NCI-H82 (cell line): Measurements from ENCODE around the gene DYNLT5.
A peak's percentile ranks its signal among the peaks of the same experiment; 100 is the strongest.
"Not testable (repeated sequence)": the region's sequence is repeated elsewhere in the genome, so short reads cannot be mapped to it uniquely, and the experiment has no call there.

Experiments used
- DNase-seq: peaks from one replicate; lab custom pipeline; 2025; lab: John Stamatoyannopoulos, UW

The DYNLT5 gene

GRCh38 chr1:66750577-66750976 lies 1.7 kb upstream of the DYNLT5 start:
- no peak for DNase-seq

GRCh38 chr1:66751160-66751559 lies 1.1 kb upstream of the DYNLT5 start:
- no peak for DNase-seq

GRCh38 chr1:66752671-66753371 lies 562 bp downstream of the DYNLT5 start:
- DNase-seq, result no peak

GRCh38 chr1:66757722-66758240 lies 5.5 kb downstream of the DYNLT5 start:
- no peak for DNase-seq

- DNase-seq, result peak; percentile 65
Observed at GRCh38 chr1:66758241-66758755, 6.0 kb downstream of the DYNLT5 start.

GRCh38 chr1:66760506-66760905 lies 8.2 kb downstream of the DYNLT5 start:
- no peak for DNase-seq

- no peak for DNase-seq
Observed at GRCh38 chr1:66761221-66761620, 9.0 kb downstream of the DYNLT5 start.

- DNase-seq, result peak; percentile 74
Observed at GRCh38 chr1:66764994-66765578, 12.8 kb downstream of the DYNLT5 start.

GRCh38 chr1:66767626-66768025 lies 15.4 kb downstream of the DYNLT5 start:
- DNase-seq, result no peak

GRCh38 chr1:66768965-66769364 lies 16.7 kb downstream of the DYNLT5 start:
- no peak for DNase-seq

GRCh38 chr1:66769512-66770229 lies 17.4 kb downstream of the DYNLT5 start:
- DNase-seq, result no peak

- DNase-seq, result no peak
Observed at GRCh38 chr1:66770240-66770639, 18.0 kb downstream of the DYNLT5 start.

GRCh38 chr1:66770694-66771093 lies 18.4 kb downstream of the DYNLT5 start:
- DNase-seq, result no peak

GRCh38 chr1:66773227-66773626 lies 21.0 kb downstream of the DYNLT5 start:
- DNase-seq, result peak; percentile 8

- DNase-seq, result no peak
Observed at GRCh38 chr1:66774438-66774837, 22.2 kb downstream of the DYNLT5 start.

GRCh38 chr1:66775646-66776045 lies 23.4 kb downstream of the DYNLT5 start:
- no peak for DNase-seq

GRCh38 chr1:66777831-66778230 lies 25.6 kb downstream of the DYNLT5 start:
- DNase-seq, result no peak

- DNase-seq, result no peak
Observed at GRCh38 chr1:66778266-66778665, 26.0 kb downstream of the DYNLT5 start.

- no peak for DNase-seq
Observed at GRCh38 chr1:66778969-66779368, 26.7 kb downstream of the DYNLT5 start.

GRCh38 chr1:66779475-66780078 lies 27.3 kb downstream of the DYNLT5 start:
- no peak for DNase-seq

- not testable (repeated sequence) for DNase-seq
Observed at GRCh38 chr1:66785800-66786199, 33.5 kb downstream of the DYNLT5 start.

GRCh38 chr1:66787641-66788040 lies 35.4 kb downstream of the DYNLT5 start:
- DNase-seq, result no peak
